GM21528 (cell line): ENCODE results near the gene ATXN1.
A peak's percentile ranks its signal among the peaks of the same experiment; 100 is the strongest.
"Not testable (repeated sequence)": the region's sequence is repeated elsewhere in the genome, so short reads cannot be mapped to it uniquely, and the experiment has no call there.

Experiments
- ATAC-seq: cut with Tn5 transposase; IDR thresholded peaks from one replicate; pipeline ENCODE4 v1.9.1; 2021; ENCODE audit warnings: mild to moderate bottlenecking, moderate library complexity; ENCODE audit not compliant: unreplicated experiment, low FRiP score

Gene ATXN1

GRCh38 chr6:16386057-16386456 lies 375.2 kb downstream of the ATXN1 start:
- ATAC-seq = no peak

- ATAC-seq = no peak
These were observed 377.6 kb downstream of the ATXN1 start for GRCh38 chr6:16383607-16384206.

GRCh38 chr6:16381968-16382367 lies 379.3 kb downstream of the ATXN1 start:
- not testable (repeated sequence) for ATAC-seq

- ATAC-seq = no peak
These were observed 380.9 kb downstream of the ATXN1 start for GRCh38 chr6:16380220-16380809.

- not testable (repeated sequence) for ATAC-seq
These were observed 382.9 kb downstream of the ATXN1 start for GRCh38 chr6:16378360-16378759.

GRCh38 chr6:16377470-16377869 lies 383.8 kb downstream of the ATXN1 start:
- ATAC-seq = no peak

GRCh38 chr6:16375843-16376242 lies 385.4 kb downstream of the ATXN1 start:
- ATAC-seq = no peak

GRCh38 chr6:16375206-16375605 lies 386.1 kb downstream of the ATXN1 start:
- ATAC-seq = no peak

GRCh38 chr6:16374461-16375200 lies 386.6 kb downstream of the ATXN1 start:
- ATAC-seq = peak; percentile 74

- ATAC-seq = no peak
These were observed 387.2 kb downstream of the ATXN1 start for GRCh38 chr6:16374016-16374415.

GRCh38 chr6:16372029-16372776 lies 389.1 kb downstream of the ATXN1 start:
- no peak for ATAC-seq

GRCh38 chr6:16371401-16371800 lies 389.9 kb downstream of the ATXN1 start:
- ATAC-seq = no peak

GRCh38 chr6:16370943-16371342 lies 390.3 kb downstream of the ATXN1 start:
- no peak for ATAC-seq

- no peak for ATAC-seq
These were observed 391.3 kb downstream of the ATXN1 start for GRCh38 chr6:16369989-16370388.

- no peak for ATAC-seq
These were observed 392.0 kb downstream of the ATXN1 start for GRCh38 chr6:16369140-16369745.

GRCh38 chr6:16367571-16367970 lies 393.7 kb downstream of the ATXN1 start:
- ATAC-seq = no peak

- ATAC-seq = no peak
These were observed 397.5 kb downstream of the ATXN1 start for GRCh38 chr6:16363749-16364148.

GRCh38 chr6:16362819-16363589 lies 398.3 kb downstream of the ATXN1 start:
- ATAC-seq = no peak

- no peak for ATAC-seq
These were observed 399.0 kb downstream of the ATXN1 start for GRCh38 chr6:16362296-16362695.

- no peak for ATAC-seq
These were observed 399.4 kb downstream of the ATXN1 start for GRCh38 chr6:16361861-16362260.
